ENCODE measurements around the gene KCNG1. TPM values are rescaled to one million over a fixed set of nuclear protein-coding genes. Genes with fewer than 3 reads are reported as not detected.

Gene KCNG1
- total and polyA plus RNA-seq, 2 of the 8 experiments (the other 6 are each of a cell fraction or from before 2014, with no cell fraction given) = 16.0 to 18.0 TPM

GRCh38 chr20:50993876-50994275, 29.0 kb downstream of the KCNG1 start (continued):
- TF ChIP-seq SP2 (IDR thresholded peaks at IDR 0.05; ENCODE audit: low read length) (no peak), YY1 (IDR thresholded peaks at IDR 0.05; ENCODE audit: low read depth, low read length) (no peak), BCL11A (IDR thresholded peaks at IDR 0.05; ENCODE audit: low read depth in 2 of 2, low read length in 2 of 2) (no peak), USF2 (IDR thresholded peaks at IDR 0.05; ENCODE audit: low read length) (no peak), CHD1 (IDR thresholded peaks at IDR 0.05; ENCODE audit: low read depth, low read length) (no peak), RBBP5 (IDR thresholded peaks at IDR 0.05; ENCODE audit: borderline replicate concordance, low read depth, low read length) (no peak)
- TF ChIP-seq, protein P1, sequence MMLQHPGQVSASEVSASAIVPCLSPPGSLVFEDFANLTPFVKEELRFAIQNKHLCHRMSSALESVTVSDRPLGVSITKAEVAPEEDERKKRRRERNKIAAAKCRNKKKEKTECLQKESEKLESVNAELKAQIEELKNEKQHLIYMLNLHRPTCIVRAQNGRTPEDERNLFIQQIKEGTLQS (IDR thresholded peaks at IDR 0.05; ENCODE audit: insufficient read depth, low read depth, low read length) = no peak

Data from H1 (cell line).